ENCODE results near the gene EXOC4. TPM values are rescaled to one million over a fixed set of nuclear protein-coding genes. Genes with fewer than 3 reads are reported as not detected.

The EXOC4 gene
- total and polyA plus RNA-seq, 2 donors from 2014 or later = 22.8 to 78.7 TPM

GRCh38 chr7:133290676-133291333 is 37.9 kb downstream of the EXOC4 start:
- TF ChIP-seq CTCF (IDR thresholded peaks at IDR 0.05; ENCODE audit: borderline replicate concordance, extremely low read depth, insufficient read depth) = no peak
- Histone ChIP-seq H3K4me3 (ENCODE audit: low read length in 3 of 3) (no peak overlapping the region), H3K27ac (ENCODE audit: low read depth in 2 of 2, low read length in 2 of 2) (no peak overlapping the region), H3K36me3 (ENCODE audit: control insufficient read depth in 2 of 3, insufficient read depth in 3 of 3, low read length in 3 of 3) (peaks cover 2 to 16% (median 4%) of the 10 kb centered on the region in 3 donors), H3K4me1 (ENCODE audit: control insufficient read depth in 2 of 3, insufficient read depth in 2 of 3, low read depth in 1 of 3, low read length in 3 of 3) (no peaks in the 10 kb centered on the region), H3K27me3 (ENCODE audit: control insufficient read depth, insufficient read depth, low read length) (no peaks in the 10 kb centered on the region), H3K9me3 (ENCODE audit: control insufficient read depth in 2 of 3, insufficient read depth in 1 of 3, low read length in 3 of 3) (no peaks in the 10 kb centered on the region), H3K9ac (ENCODE audit: low read length in 3 of 3) (no peak overlapping the region)
- FAIRE-seq (peak; percentile 8), DNase-seq (no peak)
- intact Hi-C loops (cut with DNase I) = no loop called here

GRCh38 chr7:133292631-133293030 is 39.8 kb downstream of the EXOC4 start:
- no peak overlapping the region for H3K9ac ChIP-seq (ENCODE audit: low read length in 3 of 3)
- no peak for TF ChIP-seq CTCF (IDR thresholded peaks at IDR 0.05; ENCODE audit: borderline replicate concordance, extremely low read depth, insufficient read depth)
- H3K4me1 ChIP-seq (ENCODE audit: control insufficient read depth in 2 of 3, insufficient read depth in 2 of 3, low read depth in 1 of 3, low read length in 3 of 3) = no peaks in the 10 kb centered on the region
- DNase-seq (no peak), FAIRE-seq (no peak)
- no peak overlapping the region for H3K4me3 ChIP-seq (ENCODE audit: low read length in 3 of 3)
- H3K27ac ChIP-seq (ENCODE audit: low read depth in 2 of 2, low read length in 2 of 2) = no peak overlapping the region
- no peaks in the 10 kb centered on the region for H3K9me3 ChIP-seq (ENCODE audit: control insufficient read depth in 2 of 3, insufficient read depth in 1 of 3, low read length in 3 of 3)
- peaks cover 2 to 16% (median 4%) of the 10 kb centered on the region in 3 donors for H3K36me3 ChIP-seq (ENCODE audit: control insufficient read depth in 2 of 3, insufficient read depth in 3 of 3, low read length in 3 of 3)
- no peaks in the 10 kb centered on the region for H3K27me3 ChIP-seq (ENCODE audit: control insufficient read depth, insufficient read depth, low read length)
- intact Hi-C loops (cut with DNase I) = no loop called here

GRCh38 chr7:133293384-133294160 is 40.7 kb downstream of the EXOC4 start:
- Histone ChIP-seq H3K27me3 (ENCODE audit: control insufficient read depth, insufficient read depth, low read length) (no peaks in the 10 kb centered on the region), H3K9me3 (ENCODE audit: control insufficient read depth in 2 of 3, insufficient read depth in 1 of 3, low read length in 3 of 3) (no peaks in the 10 kb centered on the region), H3K4me3 (ENCODE audit: low read length in 3 of 3) (no peak overlapping the region), H3K4me1 (ENCODE audit: control insufficient read depth in 2 of 3, insufficient read depth in 2 of 3, low read depth in 1 of 3, low read length in 3 of 3) (no peaks in the 10 kb centered on the region), H3K27ac (ENCODE audit: low read depth in 2 of 2, low read length in 2 of 2) (no peak overlapping the region), H3K36me3 (ENCODE audit: control insufficient read depth in 2 of 3, insufficient read depth in 3 of 3, low read length in 3 of 3) (peaks cover 2 to 16% (median 4%) of the 10 kb centered on the region in 3 donors), H3K9ac (ENCODE audit: low read length in 3 of 3) (no peak overlapping the region)
- intact Hi-C loops (cut with DNase I) = no loop called here
- no peak for TF ChIP-seq CTCF (IDR thresholded peaks at IDR 0.05; ENCODE audit: borderline replicate concordance, extremely low read depth, insufficient read depth)
- FAIRE-seq = no peak
- no peak for DNase-seq

All from kidney (tissue), 14 donors.